Type B pancreatic cell (in vitro differentiated cells): ENCODE measurements around the gene DRD4. TPM values are rescaled to one million over a fixed set of nuclear protein-coding genes. Genes with fewer than 3 reads are reported as not detected.

Experiments used
- DNase-seq: peaks from one replicate; pipeline ENCODE4 v3.0.0; 2021; ENCODE audit warnings: mixed read lengths; ENCODE audit not compliant: unreplicated experiment; ENCODE audit errors: extremely low spot score
- H3K27ac Mint-ChIP-seq: 2 replicates; pipeline ENCODE4 v1.8.0; 2021; ENCODE audit warnings: mild to moderate bottlenecking, mixed read lengths
- H3K27me3 Mint-ChIP-seq: 2 replicates; pipeline ENCODE4 v1.8.0; 2021; ENCODE audit warnings: mixed read lengths
- H3K36me3 Mint-ChIP-seq: 2 replicates; pipeline ENCODE4 v1.8.0; 2021; ENCODE audit warnings: mixed read lengths
- H3K4me1 Mint-ChIP-seq: one replicate; pipeline ENCODE4 v1.8.0; 2021; ENCODE audit warnings: mixed read lengths; ENCODE audit not compliant: unreplicated experiment
- H3K4me3 Mint-ChIP-seq: 2 replicates; pipeline ENCODE4 v1.8.0; 2021; ENCODE audit warnings: mild to moderate bottlenecking, mixed read lengths
- H3K9me3 Mint-ChIP-seq: 2 replicates; pipeline ENCODE4 v1.8.0; 2021; ENCODE audit warnings: mixed read lengths
- total RNA-seq: library from RNA; stranded (reverse); gene quantifications from 2 replicates; pipeline ENCODE4 v1.2.1, GENCODE V29; 2021; ENCODE audit warnings: low replicate concordance
- TF ChIP-seq, protein P1 (sequence below): fragments of 200-600 bp; sonication (generic); conservative IDR thresholded peaks from 2 replicates; pipeline ENCODE4 v1.5.0; 2021; ENCODE audit warnings: antibody characterized with exemption, mild to moderate bottlenecking

DRD4 gene
- total RNA-seq, 1 donor from 2014 or later: 1.2 TPM

DNA sequence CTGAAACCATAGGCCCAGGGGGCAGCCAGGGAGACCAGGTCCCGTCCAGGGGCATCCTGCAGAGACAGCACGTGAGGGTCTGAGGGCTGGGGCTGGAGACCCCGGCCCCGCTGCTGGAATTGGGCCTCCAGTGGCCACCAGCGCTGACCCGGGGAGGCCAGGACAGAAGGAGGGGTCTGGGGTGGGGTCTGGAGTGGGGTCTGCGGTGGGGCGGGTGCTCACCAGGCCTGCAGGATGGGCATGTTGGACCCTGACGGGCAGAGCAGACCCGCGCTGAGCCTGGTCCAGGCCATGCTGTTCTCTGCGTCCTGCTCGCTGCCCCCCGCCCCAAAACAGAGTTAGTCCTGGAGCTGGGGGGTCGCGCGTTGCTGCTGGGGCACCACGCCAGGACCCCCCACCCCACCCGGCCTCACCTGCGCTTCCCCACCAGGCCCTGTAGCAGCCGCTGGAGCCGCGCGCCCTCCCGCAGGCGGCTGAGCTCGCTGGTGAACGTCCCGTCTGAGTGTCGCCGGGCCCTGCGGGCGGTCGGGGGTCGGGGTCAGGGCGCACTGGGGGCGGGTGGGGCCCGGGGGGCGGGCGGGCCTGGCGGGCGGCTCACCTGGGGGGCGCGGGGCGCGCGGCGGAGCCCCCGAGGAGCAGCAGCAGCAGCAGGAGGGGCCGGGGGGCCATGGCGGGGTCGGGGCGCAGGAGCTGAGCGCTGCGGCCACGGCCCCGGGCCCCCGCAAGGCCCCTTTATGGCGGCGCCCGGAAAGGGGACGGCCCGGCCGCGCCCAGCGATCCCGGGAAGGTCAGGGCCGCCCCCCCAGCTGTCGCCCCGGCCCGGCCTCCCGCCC lies 10.4 kb upstream of the DRD4 start, which contains the start of gene SCT:
SCT (minus strand) TSS at position 707 of the 833 bp plus-strand sequence; CDS start at position 669, 38 bp downstream.
- DNase-seq: no peak
- Mint-ChIP-seq H3K9me3 (no peaks in the 10 kb centered on the region), H3K36me3 (peaks cover 4% of the 10 kb centered on the region), H3K27me3 (peaks cover 23% of the 10 kb centered on the region), H3K4me1 (peaks cover 11% of the 10 kb centered on the region), H3K4me3 (no peak within 1 kb of the TSS), H3K27ac (peak within 1 kb of the TSS; percentile 63)
- TF ChIP-seq, protein P1, sequence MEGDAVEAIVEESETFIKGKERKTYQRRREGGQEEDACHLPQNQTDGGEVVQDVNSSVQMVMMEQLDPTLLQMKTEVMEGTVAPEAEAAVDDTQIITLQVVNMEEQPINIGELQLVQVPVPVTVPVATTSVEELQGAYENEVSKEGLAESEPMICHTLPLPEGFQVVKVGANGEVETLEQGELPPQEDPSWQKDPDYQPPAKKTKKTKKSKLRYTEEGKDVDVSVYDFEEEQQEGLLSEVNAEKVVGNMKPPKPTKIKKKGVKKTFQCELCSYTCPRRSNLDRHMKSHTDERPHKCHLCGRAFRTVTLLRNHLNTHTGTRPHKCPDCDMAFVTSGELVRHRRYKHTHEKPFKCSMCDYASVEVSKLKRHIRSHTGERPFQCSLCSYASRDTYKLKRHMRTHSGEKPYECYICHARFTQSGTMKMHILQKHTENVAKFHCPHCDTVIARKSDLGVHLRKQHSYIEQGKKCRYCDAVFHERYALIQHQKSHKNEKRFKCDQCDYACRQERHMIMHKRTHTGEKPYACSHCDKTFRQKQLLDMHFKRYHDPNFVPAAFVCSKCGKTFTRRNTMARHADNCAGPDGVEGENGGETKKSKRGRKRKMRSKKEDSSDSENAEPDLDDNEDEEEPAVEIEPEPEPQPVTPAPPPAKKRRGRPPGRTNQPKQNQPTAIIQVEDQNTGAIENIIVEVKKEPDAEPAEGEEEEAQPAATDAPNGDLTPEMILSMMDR: no peak

DNA sequence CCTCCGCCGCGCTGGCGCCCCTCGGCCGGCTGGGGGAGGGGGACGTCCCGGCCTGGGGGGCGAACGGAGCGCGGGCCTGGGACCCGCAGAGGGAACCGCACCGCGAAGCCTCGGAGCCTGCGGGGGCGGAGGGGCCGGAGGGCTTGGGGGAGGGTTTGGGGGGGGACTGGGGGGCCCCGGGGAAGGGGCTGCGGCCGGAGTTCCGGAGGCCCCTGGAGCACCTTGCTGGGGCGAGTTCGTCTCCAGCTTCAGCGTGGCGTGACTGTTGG lies 9.8 kb upstream of the DRD4 start:
- peaks cover 11% of the 10 kb centered on the region for H3K4me1 Mint-ChIP-seq
- H3K9me3 Mint-ChIP-seq: no peaks in the 10 kb centered on the region
- TF ChIP-seq, protein P1: no peak
- peaks cover 23% of the 10 kb centered on the region for H3K27me3 Mint-ChIP-seq
- H3K27ac Mint-ChIP-seq: no peak overlapping the region
- no peak overlapping the region for H3K4me3 Mint-ChIP-seq
- no peak for DNase-seq
- H3K36me3 Mint-ChIP-seq: peaks cover 4% of the 10 kb centered on the region

DNA sequence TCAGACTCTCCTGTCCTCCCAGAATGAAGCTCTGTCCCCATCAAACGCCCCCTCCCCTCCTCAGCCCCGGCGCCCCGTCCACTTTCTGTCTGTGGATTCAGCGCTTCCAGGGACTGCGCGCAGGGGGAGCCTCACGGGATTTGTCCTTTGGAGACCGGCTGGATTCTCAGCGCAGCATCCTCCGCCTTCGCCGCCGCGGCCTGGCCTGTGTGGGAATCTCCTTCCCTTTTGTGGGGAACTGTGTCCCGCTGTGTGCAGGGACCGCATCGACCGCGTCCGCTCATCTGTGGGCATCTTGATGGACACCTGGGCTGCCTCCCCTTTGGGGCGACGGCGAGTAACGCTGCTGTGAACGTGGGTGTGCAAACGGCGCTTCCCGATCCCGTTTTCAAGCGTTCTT lies 9.0 kb upstream of the DRD4 start:
- H3K27me3 Mint-ChIP-seq: peaks cover 23% of the 10 kb centered on the region
- no peaks in the 10 kb centered on the region for H3K9me3 Mint-ChIP-seq
- peaks cover 4% of the 10 kb centered on the region for H3K36me3 Mint-ChIP-seq
- H3K4me1 Mint-ChIP-seq: peaks cover 11% of the 10 kb centered on the region
- H3K27ac Mint-ChIP-seq: peak overlapping the region; percentile 63
- peak overlapping the region; percentile 60 for H3K4me3 Mint-ChIP-seq
- TF ChIP-seq, protein P1: no peak
- no peak for DNase-seq

DNA sequence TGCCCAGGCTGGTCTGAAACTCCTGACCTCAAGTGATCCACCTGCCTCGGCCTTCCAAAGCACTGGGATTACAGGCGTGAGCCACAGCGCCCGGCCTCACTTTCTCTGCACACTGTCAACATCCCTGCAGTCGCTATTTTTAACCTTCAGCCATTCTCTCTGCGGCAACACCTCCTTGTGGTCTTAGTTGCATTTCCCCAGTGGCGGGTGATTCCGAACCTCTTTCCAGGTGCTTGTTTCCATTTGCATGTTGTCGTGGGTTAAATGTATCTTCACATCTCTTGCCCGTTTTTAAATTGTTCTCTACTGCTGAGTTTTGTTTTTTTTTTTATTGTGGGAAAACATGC lies 7.9 kb upstream of the DRD4 start:
- peak overlapping the region; percentile 63 for H3K27ac Mint-ChIP-seq
- peak overlapping the region; percentile 13 for H3K4me3 Mint-ChIP-seq

DNA sequence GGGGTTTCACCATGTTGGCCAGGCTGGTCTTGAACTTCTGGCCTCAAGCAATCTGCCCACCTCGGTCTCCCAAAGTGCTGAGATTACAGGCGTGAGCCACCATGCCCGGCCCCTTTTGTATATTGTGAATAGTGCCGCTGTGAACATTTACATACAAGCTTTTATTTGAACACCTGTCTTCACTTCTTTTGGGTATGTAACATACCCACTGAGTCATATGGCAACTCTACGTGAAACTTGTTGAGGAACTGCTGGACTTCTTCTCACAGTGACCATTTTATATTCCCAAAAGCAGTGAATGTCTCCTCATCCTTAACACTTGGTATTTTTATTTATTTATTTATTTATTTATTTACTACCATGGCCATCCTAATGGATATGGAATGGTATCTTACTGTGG lies 6.2 kb upstream of the DRD4 start:
- Mint-ChIP-seq H3K9me3 (no peaks in the 10 kb centered on the region), H3K4me1 (peaks cover 7% of the 10 kb centered on the region), H3K4me3 (no peak overlapping the region), H3K27me3 (peaks cover 38% of the 10 kb centered on the region), H3K27ac (no peak overlapping the region), H3K36me3 (peaks cover 4% of the 10 kb centered on the region)
- TF ChIP-seq, protein P1: no peak
- DNase-seq: no peak

More for the DNA sequence above, 7.9 kb upstream of the DRD4 start:
- no peak for DNase-seq
- peaks cover 23% of the 10 kb centered on the region for H3K27me3 Mint-ChIP-seq
- TF ChIP-seq, protein P1: no peak
- H3K4me1 Mint-ChIP-seq: peaks cover 7% of the 10 kb centered on the region
- no peaks in the 10 kb centered on the region for H3K9me3 Mint-ChIP-seq
- H3K36me3 Mint-ChIP-seq: peaks cover 4% of the 10 kb centered on the region
